Measurements from ENCODE around the gene HSD17B8.

Gene HSD17B8

GRCh38 chr6:33191383-33192104 lies 12.9 kb upstream of the HSD17B8 start:
- no peak for DNase-seq (ENCODE audit: low read depth in 2 of 2)

GRCh38 chr6:33192105-33192646 lies 12.3 kb upstream of the HSD17B8 start, which contains the start of gene COL11A2:
Gene COL11A2, minus strand, starts transcription at chr6:33192467. Its CDS starts 227 bp downstream, at chr6:33192240.
- no peak for DNase-seq (ENCODE audit: low read depth in 2 of 2)

GRCh38 chr6:33192671-33193602 lies 11.5 kb upstream of the HSD17B8 start:
- DNase-seq (ENCODE audit: low read depth in 2 of 2): no peak

- no peak for DNase-seq (ENCODE audit: low read depth in 2 of 2)
Observed at GRCh38 chr6:33193619-33194018, 10.8 kb upstream of the HSD17B8 start.

GRCh38 chr6:33194431-33194979 lies 9.9 kb upstream of the HSD17B8 start:
- DNase-seq (ENCODE audit: low read depth in 2 of 2): no peak

GRCh38 chr6:33195304-33196165 lies 8.9 kb upstream of the HSD17B8 start:
- no peak for DNase-seq (ENCODE audit: low read depth in 2 of 2)

GRCh38 chr6:33197431-33198048 lies 6.9 kb upstream of the HSD17B8 start:
- DNase-seq (ENCODE audit: low read depth in 2 of 2): no peak

- no peak for DNase-seq (ENCODE audit: low read depth in 2 of 2)
Observed at GRCh38 chr6:33198159-33198852, 6.1 kb upstream of the HSD17B8 start.

- DNase-seq (ENCODE audit: low read depth in 2 of 2): no peak
Observed at GRCh38 chr6:33198853-33199436, 5.5 kb upstream of the HSD17B8 start.

- peak; percentile 41 to 47 for DNase-seq (ENCODE audit: low read depth in 2 of 2)
Observed at GRCh38 chr6:33199687-33200218, 4.7 kb upstream of the HSD17B8 start.

GRCh38 chr6:33200219-33201146 lies 4.0 kb upstream of the HSD17B8 start, which contains the start of the genes RXRB and SLC39A7:
Gene RXRB, minus strand, starts transcription at chr6:33200665. Its CDS starts 189 bp downstream, at chr6:33200476.
Gene SLC39A7, plus strand, starts transcription at chr6:33200867. Its CDS starts 379 bp downstream, at chr6:33201246.
- peak; percentile 99 to 100 for DNase-seq (ENCODE audit: low read depth in 2 of 2)

- DNase-seq (ENCODE audit: low read depth in 2 of 2): no peak
Observed at GRCh38 chr6:33201147-33201545, 3.3 kb upstream of the HSD17B8 start.

GRCh38 chr6:33201935-33202334 lies 2.5 kb upstream of the HSD17B8 start:
- DNase-seq (ENCODE audit: low read depth in 2 of 2): no peak

- no peak for DNase-seq (ENCODE audit: low read depth in 2 of 2)
Observed at GRCh38 chr6:33202799-33203198, 1.7 kb upstream of the HSD17B8 start.

GRCh38 chr6:33203443-33204164 lies 851 bp upstream of the HSD17B8 start:
- DNase-seq (ENCODE audit: low read depth in 2 of 2): no peak

GRCh38 chr6:33204165-33204414 lies 365 bp upstream of the HSD17B8 start:
- DNase-seq (ENCODE audit: low read depth in 2 of 2): no peak

- DNase-seq (ENCODE audit: low read depth in 2 of 2): no peak
Observed at GRCh38 chr6:33205191-33206026, 954 bp downstream of the HSD17B8 start.
